HG03439 (cell line): ENCODE measurements around the gene RETREG1.
"Not testable (repeated sequence)": the region's sequence is repeated elsewhere in the genome, so short reads cannot be mapped to it uniquely, and the experiment has no call there.

Source experiments
- ATAC-seq: cut with Tn5 transposase; IDR thresholded peaks from one replicate; pipeline ENCODE4 v1.9.1; 2021; ENCODE audit warnings: mild to moderate bottlenecking, moderate library complexity; ENCODE audit not compliant: unreplicated experiment

RETREG1 gene

DNA sequence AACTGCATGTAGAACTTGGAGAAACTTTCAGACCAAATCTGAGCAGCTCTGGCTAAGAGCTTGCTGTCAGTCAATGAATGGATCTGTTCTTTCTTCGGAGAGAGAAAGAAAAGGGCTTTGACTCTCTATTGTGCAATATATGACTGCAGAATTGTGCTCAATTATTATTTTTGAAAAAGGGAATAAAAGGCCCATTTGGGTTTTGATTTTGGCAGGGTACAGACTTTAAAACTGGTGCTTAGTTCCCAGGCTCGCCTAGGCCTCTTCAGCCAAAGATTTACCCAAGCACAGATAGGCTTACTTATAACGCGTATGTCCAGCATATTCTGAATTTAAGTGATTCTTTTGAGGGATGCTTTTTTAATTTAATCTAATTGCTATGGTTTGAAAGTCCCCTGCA is 59.3 kb downstream of the RETREG1 start:
- no peak for ATAC-seq

DNA sequence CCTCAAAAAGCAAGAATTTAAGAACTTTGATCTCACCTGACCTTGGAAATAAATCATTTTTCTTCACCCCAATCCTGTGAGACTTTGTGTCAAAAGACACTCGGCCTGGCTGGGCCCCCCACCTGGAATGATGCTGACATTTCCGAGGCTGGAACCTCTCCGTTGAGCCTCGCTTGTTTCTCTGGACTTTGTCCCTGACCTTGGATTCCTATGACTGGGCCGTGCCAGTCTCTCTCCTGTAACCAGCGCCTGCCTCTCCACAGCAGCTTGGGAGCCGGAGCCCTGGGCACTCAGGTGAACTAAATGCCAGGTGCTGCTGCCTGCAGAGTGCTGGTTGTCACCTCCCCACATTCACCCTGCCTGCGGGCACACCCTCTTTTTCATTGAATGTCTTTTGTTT is 62.7 kb downstream of the RETREG1 start:
- no peak for ATAC-seq

DNA sequence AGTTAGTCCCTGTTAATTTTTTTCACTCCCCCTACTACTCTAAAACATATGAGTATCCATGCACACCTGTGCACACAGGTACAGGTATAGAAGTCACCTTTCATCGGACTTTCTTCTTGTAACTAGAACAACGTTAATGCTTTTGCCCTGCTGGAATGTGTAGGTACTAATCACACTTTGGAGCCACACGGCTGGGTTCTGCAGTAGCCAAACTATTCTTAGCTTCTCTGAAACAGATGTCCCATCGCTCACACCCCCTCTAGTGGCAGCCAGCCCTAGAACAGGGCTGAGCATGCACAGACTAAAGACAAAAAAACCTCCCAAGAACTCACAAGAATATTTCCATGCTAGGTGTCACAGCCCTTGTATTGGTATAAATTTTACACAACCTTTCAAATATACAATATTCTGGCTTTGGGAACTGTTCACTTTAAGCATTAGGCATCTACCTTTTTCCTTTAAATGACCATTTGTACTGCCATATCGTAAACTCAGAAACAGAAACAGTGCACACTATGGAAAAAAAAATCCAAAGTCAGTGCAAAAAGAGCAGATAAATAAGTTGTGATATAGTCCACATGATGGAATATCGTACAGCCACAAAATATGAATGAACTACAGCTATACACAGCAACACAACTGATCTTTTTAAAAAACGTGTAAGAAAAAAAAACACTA is 64.0 kb downstream of the RETREG1 start:
- peak; percentile 85 for ATAC-seq

- ATAC-seq, result no peak
Measured at GRCh38 chr5:16551628-16552027, 65.2 kb downstream of the RETREG1 start.

DNA sequence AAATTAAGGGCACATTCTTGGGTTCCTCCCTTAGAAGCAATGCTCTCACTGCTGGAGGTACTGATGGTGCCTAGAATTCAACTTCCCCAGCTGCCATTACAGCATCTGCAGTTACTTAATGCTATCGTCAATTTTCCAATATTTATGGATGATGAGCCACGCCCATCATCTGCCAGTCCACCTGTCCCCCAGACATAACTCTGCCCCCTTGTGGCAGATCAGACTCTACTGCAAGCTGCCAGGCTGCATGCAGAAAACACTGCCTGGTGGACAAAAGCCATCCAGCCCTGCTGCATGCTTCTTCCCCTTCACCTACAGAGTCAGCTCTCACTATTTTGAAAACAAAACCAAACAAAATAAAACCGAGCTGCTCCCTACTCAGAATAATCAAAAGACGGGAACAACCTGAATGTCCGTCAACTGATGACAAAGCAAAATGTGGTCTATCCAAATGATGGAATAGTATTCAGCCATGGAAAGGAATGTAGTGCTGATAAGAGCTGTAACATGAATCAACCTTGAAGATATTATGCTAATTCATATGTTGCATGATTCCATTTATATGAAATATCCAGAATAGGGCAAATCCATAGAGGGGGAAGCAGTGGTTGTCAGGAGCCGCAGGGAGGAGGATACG is 66.4 kb downstream of the RETREG1 start:
- peak; percentile 84 for ATAC-seq

DNA sequence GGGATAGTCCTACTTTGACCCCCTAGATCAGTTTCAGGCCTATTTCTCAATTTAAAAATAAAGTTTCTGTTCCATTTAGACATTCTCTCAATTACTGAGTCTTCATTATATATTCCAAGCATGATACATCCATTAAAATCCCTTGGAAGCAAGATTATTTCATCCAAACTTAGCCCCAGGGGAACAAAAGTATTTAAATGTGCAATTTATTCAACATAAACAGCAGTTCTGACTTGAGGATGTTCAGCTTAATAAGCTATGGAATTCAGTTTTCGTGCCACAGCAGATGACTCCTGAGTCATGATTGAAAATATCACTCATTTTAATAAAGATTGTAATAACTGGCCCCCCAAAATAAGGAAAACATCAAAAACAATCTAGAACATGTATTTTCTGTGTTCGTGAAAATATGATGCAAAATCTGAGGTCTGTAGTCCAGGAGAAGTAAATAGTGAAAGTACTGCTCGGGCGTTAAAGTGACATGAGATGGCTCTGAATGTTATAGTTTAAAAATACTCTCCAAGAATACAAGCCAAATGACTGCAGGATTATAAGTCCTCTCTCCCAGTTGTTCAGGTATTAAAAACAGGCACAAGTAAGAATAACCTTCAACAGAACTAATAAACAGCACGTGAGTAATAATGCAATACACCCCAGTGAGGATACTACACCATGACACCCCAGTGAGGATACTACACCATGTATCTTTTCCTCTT is 67.1 kb downstream of the RETREG1 start:
- peak; percentile 30 for ATAC-seq

DNA sequence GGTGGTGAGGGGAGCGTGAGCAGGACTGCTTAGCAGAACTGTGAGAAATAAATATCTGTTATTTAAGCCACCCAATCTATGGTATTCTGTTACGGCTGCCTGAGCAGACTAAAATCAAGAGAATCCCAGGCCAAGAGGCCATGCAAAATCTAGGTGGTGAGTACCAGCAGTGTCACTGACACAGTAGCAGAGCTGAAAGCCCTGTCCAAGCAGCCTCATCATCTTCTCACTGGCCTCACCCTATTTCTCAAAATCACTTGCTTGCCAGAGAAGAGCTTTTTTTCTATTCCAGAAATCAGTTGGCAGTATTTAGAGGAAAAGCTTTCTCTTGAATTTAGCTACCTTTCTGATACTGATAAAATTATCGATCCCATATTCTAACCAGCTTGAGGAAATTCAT is 68.0 kb downstream of the RETREG1 start:
- no peak for ATAC-seq

GRCh38 chr5:16548115-16548514 is 68.7 kb downstream of the RETREG1 start:
- ATAC-seq, result no peak

GRCh38 chr5:16547200-16547842 is 69.5 kb downstream of the RETREG1 start:
- ATAC-seq, result no peak

DNA sequence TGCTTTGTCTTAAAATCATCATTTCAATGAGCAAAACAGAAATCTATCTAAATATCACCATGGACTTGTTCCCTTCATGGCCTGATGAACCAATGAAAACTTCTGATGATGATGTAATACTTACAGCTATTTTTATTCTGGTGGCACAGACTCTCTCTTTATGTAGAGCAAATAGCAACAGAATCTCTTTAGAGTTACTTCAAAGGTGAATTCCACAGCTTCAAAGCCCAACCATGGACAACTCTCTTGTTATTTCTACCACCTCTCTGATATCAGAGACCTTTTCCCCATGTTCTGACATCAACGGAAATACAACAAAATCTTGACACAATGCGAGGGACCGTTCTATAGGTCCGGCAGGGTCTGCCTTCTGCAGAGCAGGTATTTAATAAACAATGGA is 70.1 kb downstream of the RETREG1 start:
- ATAC-seq, result no peak

DNA sequence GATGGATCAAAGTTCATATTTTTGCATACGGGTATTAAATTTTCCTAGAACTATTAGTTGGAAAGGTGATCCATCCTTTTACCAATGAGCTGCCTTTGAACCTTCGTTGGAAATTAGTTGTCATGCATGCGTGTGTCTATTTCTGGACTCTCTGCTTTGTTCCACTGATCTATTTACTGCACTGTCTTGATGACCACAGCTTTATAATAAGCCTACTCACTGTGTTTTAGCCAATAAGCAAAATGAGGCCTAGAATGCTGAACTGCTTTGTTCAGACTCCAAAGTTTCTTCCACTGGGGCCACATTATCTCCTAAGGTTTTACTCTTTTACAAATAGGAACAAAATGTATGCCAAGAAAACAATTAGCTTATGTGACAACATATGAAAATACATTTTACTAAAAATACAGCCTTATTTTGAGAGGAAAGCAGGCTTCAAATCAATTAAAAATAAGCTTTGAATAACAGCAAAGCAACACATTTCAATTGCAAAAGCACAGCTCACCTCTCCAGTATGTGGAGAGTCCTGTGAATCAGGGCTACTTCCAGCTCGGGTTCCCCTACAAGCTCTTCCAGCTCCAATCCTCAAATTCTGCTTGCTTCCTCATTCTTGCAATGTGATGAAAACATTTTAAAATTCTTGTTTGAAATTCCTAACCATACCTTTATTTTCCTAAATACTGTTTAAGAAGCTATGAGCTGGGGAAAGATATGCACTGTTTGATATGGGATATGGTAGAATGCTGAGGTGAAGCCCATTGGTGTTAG is 72.0 kb downstream of the RETREG1 start:
- no peak for ATAC-seq

- ATAC-seq, result not testable (repeated sequence)
Measured at GRCh38 chr5:16543206-16543605, 73.6 kb downstream of the RETREG1 start.

GRCh38 chr5:16542236-16542635 is 74.6 kb downstream of the RETREG1 start:
- ATAC-seq, result no peak

- not testable (repeated sequence) for ATAC-seq
Measured at GRCh38 chr5:16541592-16541991, 75.2 kb downstream of the RETREG1 start.

GRCh38 chr5:16540421-16540820 is 76.4 kb downstream of the RETREG1 start:
- ATAC-seq, result no peak

GRCh38 chr5:16539169-16539666 is 77.6 kb downstream of the RETREG1 start:
- ATAC-seq, result no peak

GRCh38 chr5:16538006-16538405 is 78.8 kb downstream of the RETREG1 start:
- ATAC-seq, result no peak

DNA sequence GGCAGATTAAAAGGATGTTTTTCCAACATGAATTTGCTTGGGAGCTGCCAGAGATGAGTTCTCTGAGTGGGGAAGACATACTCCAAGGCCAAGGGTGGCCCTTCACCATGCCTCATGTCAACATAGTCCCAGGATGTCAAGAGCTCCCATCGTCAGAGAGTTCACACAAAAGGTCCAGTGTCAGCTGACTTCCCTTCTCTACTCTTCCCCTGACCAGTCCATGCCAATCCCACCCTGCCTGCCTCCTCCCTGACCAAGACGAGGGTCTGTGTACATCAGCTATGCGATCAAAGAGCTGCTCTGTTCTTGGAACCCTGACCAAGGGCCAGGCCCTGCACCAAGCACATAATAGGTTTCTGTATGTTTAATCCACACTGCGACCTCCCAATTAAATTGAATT is 80.0 kb downstream of the RETREG1 start:
- ATAC-seq, result no peak

- ATAC-seq, result no peak
Measured at GRCh38 chr5:16536246-16536645, 80.6 kb downstream of the RETREG1 start.

- no peak for ATAC-seq
Measured at GRCh38 chr5:16534280-16534679, 82.5 kb downstream of the RETREG1 start.
